HepG2 (cell line): ENCODE data around the gene NOTUM.

Experiments
- JDP2 ChIP-seq: sonication (generic); formaldehyde crosslinking; IDR thresholded peaks from 2 replicates; pipeline ENCODE4 v1.8.1; 2022; ENCODE audit warnings: missing genetic modification reagents, borderline replicate concordance
- TERF1 ChIP-seq: sonication (generic); formaldehyde crosslinking; IDR thresholded peaks from 2 replicates; pipeline ENCODE4 v1.8.0; 2022; ENCODE audit warnings: mild to moderate bottlenecking, missing genetic modification reagents, moderate library complexity

GRCh38 chr17:81960130-81960958 lies 643 bp downstream of the NOTUM start:
- TF ChIP-seq JDP2 (no peak; the same call in 1 of the 2 replicates), TERF1 (no peak)
